ENCODE measurements around the gene ZHX3. TPM values are rescaled to one million over a fixed set of nuclear protein-coding genes. Genes with fewer than 3 reads are reported as not detected.
"Not testable (repeated sequence)": the region's sequence is repeated elsewhere in the genome, so short reads cannot be mapped to it uniquely, and the experiment has no call there.

The ZHX3 gene
- polyA plus RNA-seq, 2 donors, result 6.6 to 9.6 TPM

GRCh38 chr20:41320441-41320840, 2.9 kb upstream of the ZHX3 start:
- Histone ChIP-seq H3K4me1 (ENCODE audit: control insufficient read depth in 2 of 2, insufficient read depth in 2 of 2, low read length in 1 of 2) (peaks cover 2 to 4% of the 10 kb centered on the region in 2 donors), H3K36me3 (ENCODE audit: control insufficient read depth in 2 of 2, insufficient read depth in 2 of 2, low read length in 1 of 2) (no peaks in the 10 kb centered on the region), H3K27me3 (ENCODE audit: control insufficient read depth in 1 of 2, insufficient read depth in 2 of 2, low read length in 2 of 2) (no peaks in the 10 kb centered on the region), H3K4me3 (ENCODE audit: low read depth in 1 of 2, low read length in 2 of 2) (no peak overlapping the region), H3K9me3 (ENCODE audit: control insufficient read depth in 2 of 2, insufficient read depth in 1 of 2, low read depth in 1 of 2, low read length in 1 of 2) (no peaks in the 10 kb centered on the region), H3K27ac (ENCODE audit: low read depth in 2 of 2, low read length in 1 of 2) (no peak overlapping the region)

GRCh38 chr20:41318271-41318649, 729 bp upstream of the ZHX3 start:
- Histone ChIP-seq H3K4me3 (ENCODE audit: low read depth in 1 of 2, low read length in 2 of 2) (peak overlapping the region in 1 of 2 donors; percentile 72), H3K27ac (ENCODE audit: low read depth in 2 of 2, low read length in 1 of 2) (peak overlapping the region in 1 of 2 donors; percentile 92), H3K9me3 (ENCODE audit: control insufficient read depth in 2 of 2, insufficient read depth in 1 of 2, low read depth in 1 of 2, low read length in 1 of 2) (no peaks in the 10 kb centered on the region), H3K36me3 (ENCODE audit: control insufficient read depth in 2 of 2, insufficient read depth in 2 of 2, low read length in 1 of 2) (no peaks in the 10 kb centered on the region), H3K4me1 (ENCODE audit: control insufficient read depth in 2 of 2, insufficient read depth in 2 of 2, low read length in 1 of 2) (peaks cover 2 to 4% of the 10 kb centered on the region in 2 donors), H3K27me3 (ENCODE audit: control insufficient read depth in 1 of 2, insufficient read depth in 2 of 2, low read length in 2 of 2) (no peaks in the 10 kb centered on the region)
- WGBS, 2 donors, result 31 to 35% methylated on average over 5 of the region's 5 CpGs

DNA sequence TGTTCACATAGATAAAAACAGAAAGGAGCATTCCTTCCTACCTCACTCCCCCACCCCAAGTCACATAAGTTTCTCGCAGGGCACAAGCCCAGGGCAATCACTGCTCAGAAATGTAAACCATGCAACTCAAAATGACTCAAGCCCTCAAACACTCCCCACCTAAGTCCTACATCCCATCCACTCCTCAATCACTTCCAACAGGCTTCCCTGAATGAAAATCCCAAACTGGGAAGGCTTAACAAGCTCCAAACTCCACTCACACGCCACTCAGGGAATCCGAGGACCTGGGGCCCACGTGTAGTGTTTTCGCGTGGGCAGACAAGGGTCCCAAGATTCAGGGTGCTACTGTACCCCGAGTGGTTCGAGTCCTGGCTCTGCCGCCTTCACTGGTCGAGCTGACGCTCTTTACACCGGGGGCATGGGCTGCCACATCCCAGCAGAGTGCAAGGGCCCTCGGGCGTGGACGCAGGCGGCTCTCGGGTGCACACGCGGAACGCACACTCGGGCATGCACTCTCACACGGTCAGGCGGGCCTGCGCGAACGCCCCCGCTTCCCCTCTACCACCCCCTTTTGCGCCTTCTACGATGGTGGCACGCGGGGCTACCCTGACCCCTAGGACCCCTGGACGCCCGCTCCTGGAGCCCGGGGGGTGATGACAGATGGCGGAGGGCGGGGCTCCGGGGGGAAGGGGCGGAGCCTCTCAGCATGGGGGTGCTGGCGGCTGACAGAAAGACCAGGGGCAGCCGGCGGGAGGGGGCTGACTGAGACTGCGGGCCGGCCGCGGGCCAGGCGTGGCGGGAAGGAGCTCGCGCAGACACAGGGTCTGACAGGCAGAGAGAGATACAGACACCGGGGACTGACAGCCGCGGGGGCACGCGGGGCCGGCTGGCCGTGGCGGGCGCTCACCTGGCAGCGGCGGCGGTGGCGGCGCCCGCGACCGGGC, 657 bp downstream of the ZHX3 start:
- Histone ChIP-seq H3K4me3 (ENCODE audit: low read depth in 1 of 2, low read length in 2 of 2) (peak overlapping the region; percentile 72 to 91), H3K4me1 (ENCODE audit: control insufficient read depth in 2 of 2, insufficient read depth in 2 of 2, low read length in 1 of 2) (peaks cover 2 to 4% of the 10 kb centered on the region in 2 donors), H3K27ac (ENCODE audit: low read depth in 2 of 2, low read length in 1 of 2) (peak overlapping the region; percentile 72 to 92), H3K9me3 (ENCODE audit: control insufficient read depth in 2 of 2, insufficient read depth in 1 of 2, low read depth in 1 of 2, low read length in 1 of 2) (no peaks in the 10 kb centered on the region), H3K27me3 (ENCODE audit: control insufficient read depth in 1 of 2, insufficient read depth in 2 of 2, low read length in 2 of 2) (no peaks in the 10 kb centered on the region), H3K36me3 (ENCODE audit: control insufficient read depth in 2 of 2, insufficient read depth in 2 of 2, low read length in 1 of 2) (no peaks in the 10 kb centered on the region)
- 2 to 3% methylated on average over 53 to 66 of the region's 66 CpGs for WGBS, 2 donors

GRCh38 chr20:41316051-41316450, 1.5 kb downstream of the ZHX3 start:
- Histone ChIP-seq H3K9me3 (ENCODE audit: control insufficient read depth in 2 of 2, insufficient read depth in 1 of 2, low read depth in 1 of 2, low read length in 1 of 2) (no peaks in the 10 kb centered on the region), H3K36me3 (ENCODE audit: control insufficient read depth in 2 of 2, insufficient read depth in 2 of 2, low read length in 1 of 2) (no peaks in the 10 kb centered on the region), H3K4me1 (ENCODE audit: control insufficient read depth in 2 of 2, insufficient read depth in 2 of 2, low read length in 1 of 2) (peaks cover 2 to 4% of the 10 kb centered on the region in 2 donors), H3K4me3 (ENCODE audit: low read depth in 1 of 2, low read length in 2 of 2) (peak overlapping the region in 1 of 2 donors; percentile 72), H3K27ac (ENCODE audit: low read depth in 2 of 2, low read length in 1 of 2) (no peak overlapping the region), H3K27me3 (ENCODE audit: control insufficient read depth in 1 of 2, insufficient read depth in 2 of 2, low read length in 2 of 2) (no peaks in the 10 kb centered on the region)
- 62 to 72% methylated on average over 6 of the region's 6 CpGs for WGBS, 2 donors

DNA sequence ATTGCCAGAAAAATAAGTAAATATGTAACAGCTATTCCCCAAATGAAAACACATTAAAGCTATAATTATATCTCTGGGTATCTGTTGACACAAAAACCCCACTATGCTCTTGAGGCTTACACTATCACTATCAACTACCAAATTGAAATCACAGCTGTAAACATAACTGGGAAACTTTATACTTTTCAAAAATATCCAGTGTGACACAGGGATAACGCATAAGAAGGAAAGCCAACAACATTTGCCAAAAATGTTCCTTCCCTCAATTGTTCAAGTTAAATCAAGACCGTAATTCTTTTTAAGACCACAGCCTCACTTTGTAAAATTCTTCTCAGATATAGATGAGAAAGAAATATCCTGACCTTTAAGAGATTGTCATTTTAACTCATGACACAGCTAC, 3.1 kb downstream of the ZHX3 start:
- Histone ChIP-seq H3K27me3 (ENCODE audit: control insufficient read depth in 1 of 2, insufficient read depth in 2 of 2, low read length in 2 of 2) (no peaks in the 10 kb centered on the region), H3K36me3 (ENCODE audit: control insufficient read depth in 2 of 2, insufficient read depth in 2 of 2, low read length in 1 of 2) (no peaks in the 10 kb centered on the region), H3K9me3 (ENCODE audit: control insufficient read depth in 2 of 2, insufficient read depth in 1 of 2, low read depth in 1 of 2, low read length in 1 of 2) (no peaks in the 10 kb centered on the region), H3K27ac (ENCODE audit: low read depth in 2 of 2, low read length in 1 of 2) (no peak overlapping the region), H3K4me3 (ENCODE audit: low read depth in 1 of 2, low read length in 2 of 2) (no peak overlapping the region), H3K4me1 (ENCODE audit: control insufficient read depth in 2 of 2, insufficient read depth in 2 of 2, low read length in 1 of 2) (peaks cover 2 to 8% of the 10 kb centered on the region in 2 donors)
- 71 to 82% methylated on average over 2 of the region's 2 CpGs for WGBS, 2 donors

DNA sequence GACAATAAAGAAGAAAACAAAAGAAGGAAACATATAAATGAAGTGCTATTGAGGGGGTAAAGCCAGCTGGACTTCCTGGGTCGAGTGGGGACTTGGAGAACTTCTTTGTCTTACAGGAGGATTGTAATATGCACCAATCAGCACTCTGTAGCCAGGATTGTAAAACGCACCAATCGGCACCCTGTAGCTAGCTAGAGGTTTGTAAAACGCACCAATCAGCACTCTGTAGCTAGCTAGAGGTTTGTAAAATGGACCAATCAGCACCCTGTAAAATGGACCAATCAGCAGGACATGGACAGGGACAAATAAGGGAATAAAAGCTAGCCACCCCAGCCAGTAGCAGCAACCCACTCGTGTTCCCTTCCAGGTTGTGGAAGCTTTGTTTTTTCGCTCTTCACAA, 5.5 kb downstream of the ZHX3 start:
- H3K27me3 ChIP-seq (ENCODE audit: control insufficient read depth in 1 of 2, insufficient read depth in 2 of 2, low read length in 2 of 2); H3K4me3 ChIP-seq (ENCODE audit: low read depth in 1 of 2, low read length in 2 of 2); H3K9me3 ChIP-seq (ENCODE audit: control insufficient read depth in 2 of 2, insufficient read depth in 1 of 2, low read depth in 1 of 2, low read length in 1 of 2); H3K4me1 ChIP-seq (ENCODE audit: control insufficient read depth in 2 of 2, insufficient read depth in 2 of 2, low read length in 1 of 2); H3K36me3 ChIP-seq (ENCODE audit: control insufficient read depth in 2 of 2, insufficient read depth in 2 of 2, low read length in 1 of 2); H3K27ac ChIP-seq (ENCODE audit: low read depth in 2 of 2, low read length in 1 of 2): not testable (repeated sequence)
- WGBS, 2 donors, result 93% methylated on average over 6 of the region's 6 CpGs

DNA sequence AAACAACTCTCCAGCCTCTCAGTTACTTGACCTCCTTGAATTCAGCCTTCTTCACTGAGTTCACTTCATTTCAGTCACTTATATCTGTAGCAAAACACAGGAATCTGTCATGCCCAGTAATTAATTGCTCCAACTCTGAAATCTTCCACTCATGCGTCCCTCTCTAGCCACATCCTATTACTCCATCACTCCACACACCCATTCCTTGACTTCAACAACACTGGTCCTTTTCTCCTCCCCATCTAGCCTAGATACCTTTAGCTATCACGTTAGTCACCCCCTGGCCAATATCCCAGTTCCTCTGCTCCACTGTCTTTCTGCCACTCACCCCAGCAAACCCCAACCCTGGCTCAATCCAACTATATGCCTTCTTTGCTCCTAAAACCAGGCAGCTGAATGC, 7.7 kb downstream of the ZHX3 start:
- no peaks in the 10 kb centered on the region for H3K36me3 ChIP-seq (ENCODE audit: control insufficient read depth in 2 of 2, insufficient read depth in 2 of 2, low read length in 1 of 2)
- no peak overlapping the region for H3K4me3 ChIP-seq (ENCODE audit: low read depth in 1 of 2, low read length in 2 of 2)
- 57 to 58% methylated on average over 2 of the region's 2 CpGs for WGBS, 2 donors
- H3K27ac ChIP-seq (ENCODE audit: low read depth in 2 of 2, low read length in 1 of 2), result no peak overlapping the region
- H3K4me1 ChIP-seq (ENCODE audit: control insufficient read depth in 2 of 2, insufficient read depth in 2 of 2, low read length in 1 of 2), result peaks cover 0 to 7% of the 10 kb centered on the region in 2 donors
- no peaks in the 10 kb centered on the region for H3K9me3 ChIP-seq (ENCODE audit: control insufficient read depth in 2 of 2, insufficient read depth in 1 of 2, low read depth in 1 of 2, low read length in 1 of 2)
- no peaks in the 10 kb centered on the region for H3K27me3 ChIP-seq (ENCODE audit: control insufficient read depth in 1 of 2, insufficient read depth in 2 of 2, low read length in 2 of 2)

DNA sequence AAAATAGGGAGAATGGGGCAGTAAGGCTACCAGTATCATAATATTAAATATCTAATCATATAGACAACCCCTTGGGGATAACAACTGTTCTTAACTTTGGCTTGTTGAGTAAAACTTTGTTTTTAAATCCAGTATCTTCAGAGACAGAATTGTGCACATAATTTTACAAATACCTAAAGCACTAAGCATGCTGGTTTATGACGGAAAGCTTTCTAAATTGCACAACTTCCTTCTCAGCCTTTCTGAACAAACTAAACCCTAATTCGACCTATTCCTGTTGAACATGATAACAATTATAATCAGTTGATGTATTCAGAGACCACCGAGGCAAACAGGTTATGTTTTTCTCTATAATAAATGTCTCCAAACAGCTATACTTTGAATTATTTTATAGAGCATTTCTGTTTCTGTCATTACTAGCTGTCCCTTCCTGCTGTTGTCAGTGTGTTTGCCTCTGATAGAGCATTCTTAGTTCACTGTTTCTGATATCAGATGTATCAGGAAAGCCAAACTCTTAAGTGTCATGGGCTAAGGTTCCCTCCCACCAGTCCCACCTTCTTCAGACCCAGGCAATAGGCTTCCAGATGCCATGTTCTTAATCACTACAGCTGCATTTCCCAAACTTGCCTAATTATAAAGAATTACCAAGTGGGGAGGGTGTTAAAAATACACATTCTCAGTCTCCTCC, 8.7 kb downstream of the ZHX3 start:
- Histone ChIP-seq H3K4me3 (ENCODE audit: low read depth in 1 of 2, low read length in 2 of 2) (no peak overlapping the region), H3K9me3 (ENCODE audit: control insufficient read depth in 2 of 2, insufficient read depth in 1 of 2, low read depth in 1 of 2, low read length in 1 of 2) (no peaks in the 10 kb centered on the region), H3K27me3 (ENCODE audit: control insufficient read depth in 1 of 2, insufficient read depth in 2 of 2, low read length in 2 of 2) (no peaks in the 10 kb centered on the region), H3K36me3 (ENCODE audit: control insufficient read depth in 2 of 2, insufficient read depth in 2 of 2, low read length in 1 of 2) (no peaks in the 10 kb centered on the region), H3K27ac (ENCODE audit: low read depth in 2 of 2, low read length in 1 of 2) (no peak overlapping the region), H3K4me1 (ENCODE audit: control insufficient read depth in 2 of 2, insufficient read depth in 2 of 2, low read length in 1 of 2) (peaks cover 0 to 7% of the 10 kb centered on the region in 2 donors)
- WGBS, 2 donors, result 50 to 61% methylated on average over 3 of the region's 3 CpGs

DNA sequence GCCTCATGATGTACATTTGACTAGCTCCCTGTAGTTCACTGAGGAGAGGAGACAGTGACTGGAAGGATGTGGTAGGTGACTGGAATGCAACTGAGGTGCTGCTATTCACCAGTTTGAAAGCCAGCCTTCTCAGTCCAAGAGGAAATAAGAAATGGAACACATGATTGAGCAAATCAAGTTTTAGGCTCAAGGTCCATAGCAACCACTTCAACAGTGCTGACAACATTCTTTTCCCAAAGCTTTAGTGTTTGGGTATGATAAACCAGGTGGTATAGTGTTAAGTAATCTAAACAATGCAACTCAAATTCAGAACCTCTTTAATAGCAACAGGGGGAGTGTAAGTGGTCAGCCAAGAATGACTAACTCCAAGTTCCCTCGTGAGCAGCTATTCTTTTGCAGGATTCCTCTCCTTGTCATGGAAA, 9.2 kb downstream of the ZHX3 start:
- H3K4me3 ChIP-seq (ENCODE audit: low read depth in 1 of 2, low read length in 2 of 2), result no peak overlapping the region
- H3K36me3 ChIP-seq (ENCODE audit: control insufficient read depth in 2 of 2, insufficient read depth in 2 of 2, low read length in 1 of 2), result no peaks in the 10 kb centered on the region
- H3K27me3 ChIP-seq (ENCODE audit: control insufficient read depth in 1 of 2, insufficient read depth in 2 of 2, low read length in 2 of 2), result no peaks in the 10 kb centered on the region
- H3K4me1 ChIP-seq (ENCODE audit: control insufficient read depth in 2 of 2, insufficient read depth in 2 of 2, low read length in 1 of 2), result peaks cover 0 to 7% of the 10 kb centered on the region in 2 donors
- H3K27ac ChIP-seq (ENCODE audit: low read depth in 2 of 2, low read length in 1 of 2), result no peak overlapping the region
- H3K9me3 ChIP-seq (ENCODE audit: control insufficient read depth in 2 of 2, insufficient read depth in 1 of 2, low read depth in 1 of 2, low read length in 1 of 2), result no peaks in the 10 kb centered on the region
- 28 to 41% methylated on average over 1 of the region's 1 CpG for WGBS, 2 donors
